H9 (cell line): ENCODE measurements around the gene BET1L. TPM values are rescaled to one million over a fixed set of nuclear protein-coding genes. Genes with fewer than 3 reads are reported as not detected.

Experiments used
- DNase-seq: peaks from one replicate; pipeline ENCODE4 v3.0.0-alpha.2; 2017
- H2AFZ ChIP-seq: one replicate; pipeline ENCODE4 v1.6.1; 2013; ENCODE audit warnings: mild to moderate bottlenecking, low read length, control low read depth, moderate library complexity
- H2AK5ac ChIP-seq: 2 replicates; pipeline ENCODE4 v1.6.1; 2013; ENCODE audit warnings: low read length, control low read depth, mixed read lengths; ENCODE audit not compliant: insufficient read length
- H2BK120ac ChIP-seq: one replicate; pipeline ENCODE4 v1.6.1; 2013; ENCODE audit warnings: low read depth, mild to moderate bottlenecking, low read length, control low read depth, inconsistent platforms; ENCODE audit not compliant: poor library complexity, severe bottlenecking
- H2BK12ac ChIP-seq: 2 replicates; pipeline ENCODE4 v1.6.1; 2013; ENCODE audit warnings: low read length, control low read depth, mixed read lengths, low read depth; ENCODE audit not compliant: insufficient read length
- H2BK15ac ChIP-seq: 2 replicates; pipeline ENCODE4 v1.6.1; 2013; ENCODE audit warnings: low read depth, low read length, control low read depth
- H2BK20ac ChIP-seq: one replicate; pipeline ENCODE4 v1.6.1; 2013; ENCODE audit warnings: low read depth, mild to moderate bottlenecking, low read length, control low read depth, inconsistent platforms; ENCODE audit not compliant: poor library complexity, severe bottlenecking
- H2BK5ac ChIP-seq: 2 replicates; pipeline ENCODE4 v1.6.1; 2013; ENCODE audit warnings: low read length, control low read depth, mixed read lengths; ENCODE audit not compliant: insufficient read length
- H3K14ac ChIP-seq: 2 replicates; pipeline ENCODE4 v1.6.1; 2013; ENCODE audit warnings: low read length, control low read depth; ENCODE audit not compliant: insufficient read depth
- H3K18ac ChIP-seq: 2 replicates; pipeline ENCODE4 v1.6.1; 2013; ENCODE audit warnings: low read depth, mild to moderate bottlenecking, mixed read lengths, low read length, control low read depth; ENCODE audit not compliant: insufficient read length
- H3K23ac ChIP-seq: 2 replicates; pipeline ENCODE4 v1.6.1; 2013; ENCODE audit warnings: low read length, control low read depth, mixed read lengths, low read depth; ENCODE audit not compliant: insufficient read length
- H3K23me2 ChIP-seq: 2 replicates; pipeline ENCODE4 v1.6.1; 2013; ENCODE audit warnings: low read depth, mild to moderate bottlenecking, mixed read lengths, low read length, control low read depth; ENCODE audit not compliant: insufficient read length, poor library complexity, severe bottlenecking
- H3K27ac ChIP-seq: 2 replicates; pipeline ENCODE4 v1.5.1; 2013; ENCODE audit warnings: low read length, control low read depth, mixed read lengths, low read depth; ENCODE audit not compliant: insufficient read length
- H3K27me3 ChIP-seq: 2 replicates; pipeline ENCODE4 v1.6.1; 2013; ENCODE audit warnings: low read length, control low read depth, inconsistent platforms; ENCODE audit not compliant: insufficient read depth
- H3K4ac ChIP-seq: 2 replicates; pipeline ENCODE4 v1.6.1; 2013; ENCODE audit warnings: low read depth, mild to moderate bottlenecking, control low read depth, inconsistent platforms, low read length, moderate library complexity
- H3K4me1 ChIP-seq: 2 replicates; pipeline ENCODE4 v1.6.1; 2013; ENCODE audit warnings: low read length, control low read depth, inconsistent platforms; ENCODE audit not compliant: insufficient read depth
- H3K4me2 ChIP-seq: 2 replicates; pipeline ENCODE4 v1.6.1; 2013; ENCODE audit warnings: low read length, control low read depth, mixed read lengths; ENCODE audit not compliant: insufficient read length, insufficient read depth
- H3K56ac ChIP-seq: 2 replicates; pipeline ENCODE4 v1.6.1; 2013; ENCODE audit warnings: low read depth, mild to moderate bottlenecking, mixed read lengths, low read length, control low read depth; ENCODE audit not compliant: insufficient read length
- H3K79me1 ChIP-seq: 2 replicates; pipeline ENCODE4 v1.6.1; 2013; ENCODE audit warnings: low read depth, mild to moderate bottlenecking, moderate library complexity, low read length, control low read depth, inconsistent platforms; ENCODE audit not compliant: insufficient read depth, poor library complexity, severe bottlenecking
- H3K79me2 ChIP-seq: 2 replicates; pipeline ENCODE4 v1.6.1; 2013; ENCODE audit warnings: low read length, control low read depth, inconsistent platforms; ENCODE audit not compliant: insufficient read depth
- H3K9ac ChIP-seq: 2 replicates; pipeline ENCODE4 v1.6.1; 2013; ENCODE audit warnings: low read length, control low read depth, mixed read lengths; ENCODE audit not compliant: insufficient read length; ENCODE audit errors: extremely low read depth
- H3K9me3 ChIP-seq: one replicate; pipeline ENCODE4 v1.6.1; 2013; ENCODE audit warnings: low read depth, low read length, inconsistent platforms; ENCODE audit not compliant: control insufficient read depth
- H3T11ph ChIP-seq: one replicate; pipeline ENCODE4 v1.6.1; 2013; ENCODE audit warnings: mild to moderate bottlenecking, low read length, control low read depth, inconsistent platforms
- H4K20me1 ChIP-seq: one replicate; pipeline ENCODE4 v1.6.1; 2013; ENCODE audit not compliant: control insufficient read depth, insufficient read length, insufficient read depth
- H4K5ac ChIP-seq: 2 replicates; pipeline ENCODE4 v1.6.1; 2013; ENCODE audit warnings: low read depth, mild to moderate bottlenecking, mixed read lengths, low read length, control low read depth; ENCODE audit not compliant: insufficient read length
- H4K8ac ChIP-seq: replicated peaks from 2 replicates; pipeline ENCODE4 v1.6.1; 2013; ENCODE audit warnings: low read length, control low read depth, mixed read lengths, low read depth; ENCODE audit not compliant: insufficient read length
- H4K91ac ChIP-seq: 2 replicates; pipeline ENCODE4 v1.6.1; 2013; ENCODE audit warnings: low read depth, mild to moderate bottlenecking, moderate library complexity, mixed read lengths, low read length, control low read depth; ENCODE audit not compliant: insufficient read length
- H3K27ac Mint-ChIP-seq, 3 experiments: 2 replicates in 2 of 3; 3 replicates in 1 of 3; pipeline ENCODE4 v1.8.0; 2020 to 2021; ENCODE audit warnings: mixed read lengths in 3 of 3, mild to moderate bottlenecking in 1 of 3, moderate library complexity in 1 of 3
- H3K27me3 Mint-ChIP-seq: 2 replicates; pipeline ENCODE4 v1.8.0; 2021; ENCODE audit warnings: low read depth, mild to moderate bottlenecking, moderate library complexity, mixed read lengths
- H3K36me3 Mint-ChIP-seq, 3 experiments: 2 replicates in 2 of 3; 3 replicates in 1 of 3; pipeline ENCODE4 v1.8.0; 2020 to 2021; ENCODE audit warnings: low read depth in 3 of 3, mixed read lengths in 3 of 3; ENCODE audit not compliant: insufficient read depth in 1 of 3
- H3K4me1 Mint-ChIP-seq, 2 experiments: 2 replicates each; pipeline ENCODE4 v1.8.0; 2020; ENCODE audit warnings: mixed read lengths in 2 of 2
- H3K4me3 Mint-ChIP-seq, 2 experiments: 2 replicates in 1 of 2; 3 replicates in 1 of 2; pipeline ENCODE4 v1.8.0; 2020 to 2021; ENCODE audit warnings: mild to moderate bottlenecking in 2 of 2, mixed read lengths in 2 of 2, moderate library complexity in 1 of 2
- H3K9me3 Mint-ChIP-seq, 2 experiments: 2 replicates in 1 of 2; 3 replicates in 1 of 2; pipeline ENCODE4 v1.8.0; 2020; ENCODE audit warnings: mild to moderate bottlenecking in 2 of 2, mixed read lengths in 2 of 2, moderate library complexity in 1 of 2
- CTCF ChIP-seq: fragments of 200-600 bp; sonication (generic); conservative IDR thresholded peaks from 3 replicates; pipeline ENCODE4 v1.8.0; 2021; ENCODE audit warnings: antibody characterized with exemption, mild to moderate bottlenecking
- WGBS: extraction: QIAGEN DNeasy Blood & Tissue Kit; methylation state at CpG from one replicate; pipeline ENCODE4 v1.1.7; 2013; ENCODE audit warnings: missing lambda C conversion rate, low lambda C conversion rate, mixed read lengths; ENCODE audit not compliant: insufficient read length; ENCODE audit errors: extremely low coverage; 5-methylcytosine and 5-hydroxymethylcytosine counted together
- total RNA-seq: library from RNA; stranded (reverse); gene quantifications from 2 replicates; pipeline ENCODE4 v1.2.1, GENCODE V29; 2021

BET1L gene
- total RNA-seq, 1 experiment from 2014 or later = 49.4 TPM

- H4K5ac ChIP-seq = no peak overlapping the region
- no peaks in the 10 kb centered on the region for H3K27me3 ChIP-seq
- WGBS = no CpG with 5 or more reads among the region's 13 CpGs
- no peaks in the 10 kb centered on the region; a peak in 1 of 5 replicates for H3K9me3 Mint-ChIP-seq
- no peak overlapping the region for H2BK5ac ChIP-seq
- H3K56ac ChIP-seq = no peak overlapping the region
- H2BK12ac ChIP-seq = no peak overlapping the region
- no peaks in the 10 kb centered on the region; the same call in 1 of the 2 replicates for H3K27me3 Mint-ChIP-seq
- no peak overlapping the region for H4K91ac ChIP-seq
- peaks cover 4 to 15% (median 13%) of the 10 kb centered on the region in 3 experiments; a peak in 6 of 7 replicates for H3K36me3 Mint-ChIP-seq
- peaks cover 4% of the 10 kb centered on the region for H3K79me1 ChIP-seq
- H3K9ac ChIP-seq = peak overlapping the region; percentile 84
- H2BK15ac ChIP-seq = no peak overlapping the region
- no peak overlapping the region for H2AFZ ChIP-seq
- peak overlapping the region; percentile 88 for H3K4me2 ChIP-seq
- peaks cover 9 to 18% of the 10 kb centered on the region in 2 experiments for H3K4me1 Mint-ChIP-seq
- H3K18ac ChIP-seq = no peak overlapping the region
- no peak overlapping the region for H2AK5ac ChIP-seq
- H3K4me3 Mint-ChIP-seq = peak overlapping the region; percentile 95
- TF ChIP-seq CTCF = no peak
- H2BK20ac ChIP-seq = no peak overlapping the region
- no peaks in the 10 kb centered on the region for H4K20me1 ChIP-seq
- no peaks in the 10 kb centered on the region; the same call in 1 of the 2 replicates for H3K4me1 ChIP-seq
- H3K23ac ChIP-seq = no peak overlapping the region
- H4K8ac ChIP-seq = no peak overlapping the region
- peaks cover 6% of the 10 kb centered on the region for H3K23me2 ChIP-seq
- H3K27ac ChIP-seq = no peak overlapping the region
- H3K79me2 ChIP-seq = peaks cover 6% of the 10 kb centered on the region; the same call in 1 of the 2 replicates
- no peak overlapping the region for H3K4ac ChIP-seq
- H3K14ac ChIP-seq = peak overlapping the region; percentile 58; the same call in 1 of the 2 replicates
- H3T11ph ChIP-seq = no peak overlapping the region
- no peaks in the 10 kb centered on the region for H3K9me3 ChIP-seq
- H3K27ac Mint-ChIP-seq = peak overlapping the region in 1 of 3 experiments; percentile 14; a peak in 2 of 7 replicates
- DNase-seq = no peak
- no peak overlapping the region for H2BK120ac ChIP-seq
Measured at GRCh38 chr11:235609-235996, 28.4 kb upstream of the BET1L start.
